ENCODE results near the gene DIAPH2.
"Not testable (repeated sequence)": the region's sequence is repeated elsewhere in the genome, so short reads cannot be mapped to it uniquely, and the experiment has no call there.

DIAPH2 gene

DNA sequence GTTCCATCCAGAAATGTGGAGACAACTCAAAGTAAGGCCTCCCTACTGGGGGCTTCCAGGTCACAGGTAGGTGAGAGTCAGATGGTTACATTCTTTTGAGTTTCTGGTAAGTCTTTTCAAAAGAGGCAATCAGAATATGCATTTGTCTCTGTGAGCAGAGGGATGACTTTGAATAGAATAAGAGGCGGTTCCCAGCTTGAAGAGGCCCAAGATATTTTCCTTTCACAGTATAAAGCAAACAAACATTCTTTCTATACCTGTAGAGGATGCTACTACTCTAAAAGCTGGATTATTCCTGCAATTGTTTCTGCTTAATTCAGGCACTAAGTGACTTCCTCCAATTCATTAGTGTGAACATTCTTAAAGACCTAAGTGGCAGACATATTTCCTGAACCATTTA lies 44.4 kb downstream of the DIAPH2 start:
- no peak for DNase-seq (ENCODE audit: extremely low spot score)
- ChIA-PET POLR2A (no interaction called here), CTCF (no interaction called here)
- TF ChIP-seq HDGF (IDR thresholded peaks at IDR 0.05; ENCODE audit: borderline replicate concordance) (no peak), FOXK2 (IDR thresholded peaks at IDR 0.05) (no peak), FOXM1 (IDR thresholded peaks at IDR 0.05; ENCODE audit: borderline replicate concordance) (no peak), TARDBP (IDR thresholded peaks at IDR 0.05) (no peak), SP1 (IDR thresholded peaks at IDR 0.05) (no peak), L3MBTL2 (conservative IDR thresholded peaks at IDR 0.05) (no peak), CTBP1 (IDR thresholded peaks at IDR 0.05; ENCODE audit: borderline replicate concordance) (no peak), NFRKB (IDR thresholded peaks at IDR 0.05) (no peak), ELF4 (IDR thresholded peaks at IDR 0.05) (no peak), SUZ12 (IDR thresholded peaks at IDR 0.05) (no peak), LEF1 (IDR thresholded peaks at IDR 0.05; ENCODE audit: borderline replicate concordance) (no peak), ARNT (IDR thresholded peaks at IDR 0.05) (no peak), BHLHE40 (IDR thresholded peaks at IDR 0.05; ENCODE audit: borderline replicate concordance) (no peak)
- TF ChIP-seq, protein P1, sequence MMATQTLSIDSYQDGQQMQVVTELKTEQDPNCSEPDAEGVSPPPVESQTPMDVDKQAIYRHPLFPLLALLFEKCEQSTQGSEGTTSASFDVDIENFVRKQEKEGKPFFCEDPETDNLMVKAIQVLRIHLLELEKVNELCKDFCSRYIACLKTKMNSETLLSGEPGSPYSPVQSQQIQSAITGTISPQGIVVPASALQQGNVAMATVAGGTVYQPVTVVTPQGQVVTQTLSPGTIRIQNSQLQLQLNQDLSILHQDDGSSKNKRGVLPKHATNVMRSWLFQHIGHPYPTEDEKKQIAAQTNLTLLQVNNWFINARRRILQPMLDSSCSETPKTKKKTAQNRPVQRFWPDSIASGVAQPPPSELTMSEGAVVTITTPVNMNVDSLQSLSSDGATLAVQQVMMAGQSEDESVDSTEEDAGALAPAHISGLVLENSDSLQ (IDR thresholded peaks at IDR 0.05) = no peak

DNA sequence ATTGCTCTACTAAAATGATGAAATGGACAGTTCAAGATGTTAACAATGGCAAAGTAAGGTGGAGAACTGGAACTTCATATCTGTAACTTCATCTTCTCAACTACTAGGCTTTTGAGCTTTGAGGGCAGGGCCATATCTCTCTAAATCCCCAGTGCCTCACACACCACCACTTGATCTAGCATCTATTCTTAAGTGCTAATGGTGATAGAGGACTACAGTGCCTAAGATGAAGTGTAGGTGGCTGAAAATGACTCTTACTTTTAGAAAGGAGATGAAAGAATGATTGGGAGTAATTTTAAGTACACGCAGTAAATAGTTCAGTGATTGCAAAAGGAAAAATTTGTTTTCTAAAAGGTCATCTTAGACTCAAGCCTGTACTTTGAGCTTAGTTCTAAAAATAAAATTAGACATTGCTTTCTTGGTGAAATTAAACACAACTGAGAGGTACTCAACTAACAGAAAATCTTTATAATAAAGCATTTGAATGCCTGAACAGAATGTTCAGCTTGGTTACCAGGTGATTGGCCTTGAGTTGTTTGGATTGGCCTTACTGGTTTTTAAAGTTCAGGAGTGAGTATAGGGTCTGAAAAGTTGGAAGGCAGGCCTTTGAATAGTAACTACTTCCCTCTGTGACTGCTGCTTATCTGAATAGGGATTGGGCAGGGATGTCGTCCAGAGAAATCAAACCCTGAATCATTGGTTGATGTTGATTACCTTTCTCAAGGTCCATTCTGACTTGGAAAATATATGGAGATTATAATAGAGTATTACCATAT lies 45.4 kb downstream of the DIAPH2 start:
- TF ChIP-seq, protein P1 (IDR thresholded peaks at IDR 0.05) = no peak
- TF ChIP-seq HDGF (IDR thresholded peaks at IDR 0.05; ENCODE audit: borderline replicate concordance) = no peak
- no peak for TF ChIP-seq L3MBTL2 (conservative IDR thresholded peaks at IDR 0.05)
- TF ChIP-seq LEF1 (IDR thresholded peaks at IDR 0.05; ENCODE audit: borderline replicate concordance) = no peak
- no peak for TF ChIP-seq FOXA1 (IDR thresholded peaks at IDR 0.05)
- no peak for TF ChIP-seq BHLHE40 (IDR thresholded peaks at IDR 0.05; ENCODE audit: borderline replicate concordance)
- no peak for TF ChIP-seq ELF4 (IDR thresholded peaks at IDR 0.05)
- TF ChIP-seq FOXM1 (IDR thresholded peaks at IDR 0.05; ENCODE audit: borderline replicate concordance) = no peak
- TF ChIP-seq SUZ12 (IDR thresholded peaks at IDR 0.05) = no peak
- no peak for TF ChIP-seq SP1 (IDR thresholded peaks at IDR 0.05)
- TF ChIP-seq ZNF384 (IDR thresholded peaks at IDR 0.05) = no peak
- TF ChIP-seq TARDBP (IDR thresholded peaks at IDR 0.05) = no peak
- no peak for TF ChIP-seq NFRKB (IDR thresholded peaks at IDR 0.05)
- ChIA-PET CTCF (no interaction called here), POLR2A (no interaction called here)
- DNase-seq (ENCODE audit: extremely low spot score) = no peak

DNA sequence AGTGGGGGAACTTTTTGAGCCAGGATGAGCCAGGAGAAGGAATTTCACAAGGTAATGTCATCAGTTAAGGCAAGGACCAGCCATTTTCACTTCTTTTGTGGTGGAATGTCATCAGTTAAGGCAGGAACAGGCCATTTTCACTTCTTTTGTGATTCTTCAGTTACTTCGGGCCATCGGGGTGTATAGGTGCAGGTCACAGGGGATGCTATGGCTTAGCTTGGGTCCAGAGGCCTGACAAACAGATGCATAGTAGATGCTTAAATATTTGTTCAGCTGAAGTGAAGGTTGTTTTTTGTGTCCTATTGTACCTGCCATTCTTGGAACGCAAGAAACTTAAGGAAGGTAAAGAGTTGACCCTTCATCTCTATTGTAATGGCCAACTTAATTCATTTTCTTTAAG lies 46.4 kb downstream of the DIAPH2 start:
- DNase-seq (ENCODE audit: extremely low spot score); CTCF ChIA-PET; POLR2A ChIA-PET: not testable (repeated sequence)

DNA sequence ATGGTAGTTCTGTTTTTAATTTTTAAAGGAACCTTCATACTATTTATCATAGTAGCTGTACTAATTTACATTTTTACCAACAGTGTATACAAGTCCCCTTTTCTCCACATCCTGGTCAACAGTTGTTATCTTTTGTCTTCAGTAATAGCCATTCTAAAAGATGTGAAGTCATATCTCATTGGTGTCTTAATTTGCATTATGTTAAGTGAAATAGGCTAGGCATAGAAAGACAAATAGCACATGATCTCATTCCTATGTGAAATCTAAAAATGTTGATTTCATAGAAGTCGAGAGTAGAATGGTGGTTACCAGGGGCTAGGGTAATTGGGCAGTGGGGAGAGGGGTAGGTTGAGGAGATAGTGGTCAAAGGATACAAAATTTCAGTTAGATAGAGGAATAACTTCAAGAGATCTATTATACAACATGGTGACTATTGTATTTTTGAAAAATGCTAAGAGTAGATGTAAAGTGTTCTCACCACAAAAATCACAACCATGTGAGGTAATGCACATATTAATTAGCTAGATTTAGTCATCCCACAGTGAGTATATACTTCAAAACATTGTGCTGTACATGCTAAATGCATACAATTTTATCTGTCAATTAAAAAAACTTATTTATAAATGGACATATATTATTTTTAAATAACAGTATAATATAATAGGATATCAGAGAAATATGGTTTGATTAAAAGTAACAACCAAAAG lies 58.9 kb downstream of the DIAPH2 start:
- ChIA-PET POLR2A (no interaction called here), CTCF (no interaction called here)
- TF ChIP-seq, protein P1 (IDR thresholded peaks at IDR 0.05) = no peak
- TF ChIP-seq FOXM1 (IDR thresholded peaks at IDR 0.05; ENCODE audit: borderline replicate concordance) (no peak), SP1 (IDR thresholded peaks at IDR 0.05) (no peak), CTBP1 (IDR thresholded peaks at IDR 0.05; ENCODE audit: borderline replicate concordance) (no peak), ARNT (IDR thresholded peaks at IDR 0.05) (no peak), FOXA1 (IDR thresholded peaks at IDR 0.05) (no peak), FOXK2 (IDR thresholded peaks at IDR 0.05) (no peak), L3MBTL2 (conservative IDR thresholded peaks at IDR 0.05) (no peak), TARDBP (IDR thresholded peaks at IDR 0.05) (no peak), ZNF384 (IDR thresholded peaks at IDR 0.05) (no peak), ELF4 (IDR thresholded peaks at IDR 0.05) (no peak), BHLHE40 (IDR thresholded peaks at IDR 0.05; ENCODE audit: borderline replicate concordance) (no peak), LEF1 (IDR thresholded peaks at IDR 0.05; ENCODE audit: borderline replicate concordance) (no peak), HDGF (IDR thresholded peaks at IDR 0.05; ENCODE audit: borderline replicate concordance) (no peak), SUZ12 (IDR thresholded peaks at IDR 0.05) (no peak), NFRKB (IDR thresholded peaks at IDR 0.05) (no peak)
- DNase-seq (ENCODE audit: extremely low spot score) = no peak

DNA sequence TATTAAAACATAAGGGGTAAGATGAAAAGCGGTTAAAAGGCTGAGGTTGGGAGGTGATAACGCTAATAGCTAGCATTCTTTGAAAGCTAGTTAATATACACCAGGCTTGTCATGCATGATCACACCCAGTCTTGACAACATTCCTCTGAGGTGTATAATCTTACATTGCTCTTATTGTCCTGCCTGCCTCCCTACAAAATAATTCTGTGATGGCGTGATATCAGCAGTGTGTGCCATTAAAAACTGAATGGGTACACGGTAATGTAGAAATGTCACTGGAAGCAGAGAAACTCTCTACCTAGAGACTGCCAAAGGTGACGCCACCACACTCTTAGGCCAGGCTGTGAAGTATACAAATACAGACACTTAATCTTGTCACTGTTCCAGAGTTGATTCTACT lies 68.1 kb downstream of the DIAPH2 start:
- POLR2A ChIA-PET = no interaction called here
- DNase-seq (ENCODE audit: extremely low spot score) = no peak
- TF ChIP-seq SP1 (IDR thresholded peaks at IDR 0.05) (no peak), ARNT (IDR thresholded peaks at IDR 0.05) (no peak), FOXM1 (IDR thresholded peaks at IDR 0.05; ENCODE audit: borderline replicate concordance) (no peak), FOXA1 (IDR thresholded peaks at IDR 0.05) (no peak), TARDBP (IDR thresholded peaks at IDR 0.05) (no peak), L3MBTL2 (conservative IDR thresholded peaks at IDR 0.05) (no peak), CTBP1 (IDR thresholded peaks at IDR 0.05; ENCODE audit: borderline replicate concordance) (no peak), ELF4 (IDR thresholded peaks at IDR 0.05) (no peak), BHLHE40 (IDR thresholded peaks at IDR 0.05; ENCODE audit: borderline replicate concordance) (no peak), LEF1 (IDR thresholded peaks at IDR 0.05; ENCODE audit: borderline replicate concordance) (no peak)
- CTCF ChIA-PET = no interaction called here

DNA sequence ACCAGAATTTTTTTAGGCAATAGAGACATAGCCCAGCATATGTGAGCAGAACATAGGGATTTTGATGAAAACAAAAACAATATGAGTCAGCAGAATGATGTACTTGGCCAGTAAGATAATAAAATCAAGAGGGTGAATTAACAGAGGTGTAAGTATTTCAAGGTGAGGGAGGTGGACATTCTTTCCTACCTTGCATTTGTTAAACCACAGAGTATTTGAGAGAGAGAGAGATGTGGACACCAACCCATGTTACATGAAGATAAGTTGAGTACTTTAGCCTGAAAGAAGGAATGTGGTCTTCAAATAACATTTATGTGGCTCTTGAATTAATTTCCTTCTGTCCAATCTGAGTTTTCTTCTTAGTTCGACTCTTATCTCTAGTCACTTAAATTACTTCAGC lies 68.6 kb downstream of the DIAPH2 start:
- no peak for TF ChIP-seq ARNT (IDR thresholded peaks at IDR 0.05)
- no peak for TF ChIP-seq HDGF (IDR thresholded peaks at IDR 0.05; ENCODE audit: borderline replicate concordance)
- no peak for TF ChIP-seq SP1 (IDR thresholded peaks at IDR 0.05)
- no peak for TF ChIP-seq TARDBP (IDR thresholded peaks at IDR 0.05)
- no peak for TF ChIP-seq ZNF384 (IDR thresholded peaks at IDR 0.05)
- TF ChIP-seq LEF1 (IDR thresholded peaks at IDR 0.05; ENCODE audit: borderline replicate concordance) = no peak
- TF ChIP-seq, protein P1 (IDR thresholded peaks at IDR 0.05) = no peak
- TF ChIP-seq FOXM1 (IDR thresholded peaks at IDR 0.05; ENCODE audit: borderline replicate concordance) = no peak
- TF ChIP-seq SUZ12 (IDR thresholded peaks at IDR 0.05) = no peak
- TF ChIP-seq CTBP1 (IDR thresholded peaks at IDR 0.05; ENCODE audit: borderline replicate concordance) = no peak
- TF ChIP-seq FOXA1 (IDR thresholded peaks at IDR 0.05) = no peak
- no peak for TF ChIP-seq L3MBTL2 (conservative IDR thresholded peaks at IDR 0.05)
- no peak for TF ChIP-seq BHLHE40 (IDR thresholded peaks at IDR 0.05; ENCODE audit: borderline replicate concordance)
- no peak for TF ChIP-seq ELF4 (IDR thresholded peaks at IDR 0.05)
- no peak for TF ChIP-seq NFRKB (IDR thresholded peaks at IDR 0.05)
- TF ChIP-seq FOXK2 (IDR thresholded peaks at IDR 0.05) = no peak
- CTCF ChIA-PET = no interaction called here
- POLR2A ChIA-PET = no interaction called here

More for the DNA sequence above, 68.6 kb downstream of the DIAPH2 start:
- DNase-seq (ENCODE audit: extremely low spot score) = no peak
